BLaER1 (cell line): ENCODE measurements around the gene ENGASE.

Experiments used
- H3K27ac ChIP-seq: shearing (Covaris generic); formaldehyde crosslinking; 2 replicates; pipeline ENCODE4 v1.8.1; 2022
- H3K27me3 ChIP-seq: shearing (Covaris generic); formaldehyde crosslinking; 2 replicates; pipeline ENCODE4 v1.8.1; 2022
- H3K36me3 ChIP-seq: shearing (Covaris generic); formaldehyde crosslinking; 2 replicates; pipeline ENCODE4 v1.8.1; 2022
- H3K4me1 ChIP-seq: shearing (Covaris generic); formaldehyde crosslinking; 2 replicates; pipeline ENCODE4 v1.8.1; 2022
- H3K4me2 ChIP-seq: shearing (Covaris generic); formaldehyde crosslinking; 2 replicates; pipeline ENCODE4 v1.8.1; 2022
- H3K4me3 ChIP-seq: shearing (Covaris generic); formaldehyde crosslinking; 2 replicates; pipeline ENCODE4 v1.8.1; 2022
- H3K9ac ChIP-seq: shearing (Covaris generic); formaldehyde crosslinking; 2 replicates; pipeline ENCODE4 v1.8.1; 2022
- H3K9me3 ChIP-seq: shearing (Covaris generic); formaldehyde crosslinking; 2 replicates; pipeline ENCODE4 v1.8.1; 2022
- H4K20me1 ChIP-seq: shearing (Covaris generic); formaldehyde crosslinking; 2 replicates; pipeline ENCODE4 v1.8.1; 2022
- Cebpa-rat ChIP-seq: shearing (Covaris generic); IDR thresholded peaks from 2 replicates; pipeline ENCODE4 v1.8.1; 2022

The ENGASE gene

DNA sequence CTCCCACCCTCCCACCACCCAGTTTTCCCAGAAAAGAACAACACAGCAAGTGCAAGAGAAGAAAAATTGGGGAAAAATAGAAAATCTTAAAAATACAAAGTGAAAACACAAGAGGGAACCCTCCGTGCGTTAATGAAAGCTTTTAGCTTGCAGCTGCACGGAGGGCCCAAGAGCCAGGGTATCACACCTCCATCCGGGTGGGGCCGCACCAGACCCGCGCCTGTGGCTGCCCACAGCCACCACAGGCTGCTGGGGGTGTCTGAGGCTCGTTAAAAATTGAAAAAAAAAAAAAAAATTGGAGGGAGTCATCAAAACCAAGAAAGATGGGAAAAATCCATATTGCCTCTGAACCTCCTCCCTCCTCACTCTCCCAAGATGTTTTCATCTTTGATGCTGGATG is 18.6 kb downstream of the ENGASE start:
- peaks cover 7% of the 10 kb centered on the region; the same call in 1 of the 2 replicates for H3K36me3 ChIP-seq
- 0 out of 2 replicates have a peak overlapping the region, but pooled peaks have one; percentile 24 for H3K9ac ChIP-seq
- peaks cover 62% of the 10 kb centered on the region for H3K4me1 ChIP-seq
- H3K27me3 ChIP-seq = peaks cover 56% of the 10 kb centered on the region
- TF ChIP-seq Cebpa-rat = no peak
- peak overlapping the region; percentile 75 for H3K4me2 ChIP-seq
- H3K27ac ChIP-seq = no peak overlapping the region
- no peaks in the 10 kb centered on the region for H3K9me3 ChIP-seq
- H4K20me1 ChIP-seq = peaks cover 32% of the 10 kb centered on the region
- no peak overlapping the region for H3K4me3 ChIP-seq

DNA sequence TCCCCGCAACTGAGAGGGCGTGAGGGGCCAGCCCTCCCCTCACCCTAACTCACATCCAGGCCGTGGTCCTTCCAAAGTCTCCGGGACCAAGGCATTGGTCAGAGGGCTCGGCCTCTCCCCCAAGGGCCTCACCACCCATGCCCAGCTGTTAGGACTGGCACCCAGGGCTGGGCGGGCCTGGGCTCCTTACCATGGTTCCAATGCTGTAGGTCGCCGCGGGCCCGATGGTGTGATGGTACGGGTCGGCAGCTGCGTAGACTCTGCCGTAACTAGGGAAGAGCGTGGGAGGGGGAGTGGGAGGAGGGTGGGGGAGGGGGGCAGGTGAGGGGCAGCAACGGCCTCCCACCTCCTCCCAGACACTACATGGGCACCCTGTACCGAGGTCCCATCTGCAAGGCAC is 19.6 kb downstream of the ENGASE start:
- H3K27ac ChIP-seq = no peak overlapping the region
- H4K20me1 ChIP-seq = peaks cover 22% of the 10 kb centered on the region
- H3K27me3 ChIP-seq = peaks cover 65% of the 10 kb centered on the region
- H3K4me2 ChIP-seq = peak overlapping the region; percentile 75
- no peaks in the 10 kb centered on the region for H3K9me3 ChIP-seq
- no peak for TF ChIP-seq Cebpa-rat
- no peaks in the 10 kb centered on the region for H3K36me3 ChIP-seq
- H3K4me3 ChIP-seq = no peak overlapping the region
- no peak overlapping the region for H3K9ac ChIP-seq
- peaks cover 62% of the 10 kb centered on the region for H3K4me1 ChIP-seq

DNA sequence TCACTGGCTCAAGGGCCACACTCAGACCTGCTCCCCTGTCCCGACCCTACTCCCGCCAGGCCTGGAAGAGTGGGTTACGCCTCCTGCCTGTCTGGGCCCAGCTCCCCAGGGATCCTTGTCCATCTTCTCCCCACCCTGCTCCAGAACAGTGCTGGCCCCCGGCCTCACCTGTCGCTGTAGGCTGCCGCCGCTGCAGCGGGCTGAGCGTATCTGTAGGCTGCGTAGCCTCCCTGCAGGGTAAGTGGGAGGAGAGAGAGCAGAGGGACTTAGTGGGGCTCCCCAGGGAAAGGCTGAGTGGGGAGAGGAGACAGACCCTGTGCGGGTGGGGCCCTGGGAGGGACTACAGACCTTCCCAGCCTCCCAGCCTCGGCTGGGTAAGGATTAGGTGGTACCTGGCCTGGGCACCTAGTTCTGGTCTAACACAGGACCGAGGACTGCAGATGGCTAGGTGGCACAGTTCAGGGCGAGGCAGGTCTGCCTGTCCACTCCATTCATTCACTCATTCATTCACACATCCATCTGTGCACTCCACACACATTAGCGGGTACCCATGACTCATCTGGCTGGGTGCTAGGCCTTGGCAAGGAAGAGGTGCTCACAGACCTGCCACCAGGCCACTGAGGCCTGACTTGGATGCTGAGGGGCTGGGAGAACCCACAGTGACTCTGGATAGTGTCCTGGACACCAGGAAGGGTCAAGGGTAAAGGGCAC is 20.9 kb downstream of the ENGASE start:
- Histone ChIP-seq H3K27ac (no peak overlapping the region), H3K36me3 (no peaks in the 10 kb centered on the region), H4K20me1 (peaks cover 10% of the 10 kb centered on the region), H3K9ac (no peak overlapping the region), H3K4me2 (peak overlapping the region; percentile 52), H3K4me3 (no peak overlapping the region), H3K9me3 (no peaks in the 10 kb centered on the region), H3K27me3 (peaks cover 76% of the 10 kb centered on the region), H3K4me1 (peaks cover 56% of the 10 kb centered on the region)
- no peak for TF ChIP-seq Cebpa-rat

DNA sequence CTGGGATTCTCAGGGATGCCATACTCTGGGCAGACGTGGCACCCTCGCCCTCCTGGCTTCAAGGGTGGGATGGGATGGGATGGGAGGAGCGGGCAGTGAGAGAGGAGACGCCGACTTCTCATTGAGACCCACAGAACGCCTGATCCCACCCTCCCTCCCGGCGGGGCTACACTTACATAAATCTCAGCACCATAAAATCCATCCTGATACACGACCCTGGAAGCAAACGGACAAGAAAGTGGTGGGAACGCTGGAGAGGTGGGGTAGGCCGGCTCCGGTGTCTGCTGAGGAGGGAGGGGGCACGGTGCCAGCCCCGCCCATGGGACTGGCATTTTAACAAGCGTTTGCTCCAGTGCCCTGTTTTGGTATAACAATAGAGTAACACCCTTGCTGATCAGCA is 21.9 kb downstream of the ENGASE start:
- peaks cover 2% of the 10 kb centered on the region; the same call in 1 of the 2 replicates for H4K20me1 ChIP-seq
- no peak overlapping the region for H3K27ac ChIP-seq
- H3K4me3 ChIP-seq = no peak overlapping the region
- H3K27me3 ChIP-seq = peaks cover 76% of the 10 kb centered on the region
- no peaks in the 10 kb centered on the region for H3K9me3 ChIP-seq
- H3K4me1 ChIP-seq = peaks cover 55% of the 10 kb centered on the region
- no peak for TF ChIP-seq Cebpa-rat
- no peak overlapping the region for H3K9ac ChIP-seq
- H3K36me3 ChIP-seq = no peaks in the 10 kb centered on the region
- H3K4me2 ChIP-seq = no peak overlapping the region

DNA sequence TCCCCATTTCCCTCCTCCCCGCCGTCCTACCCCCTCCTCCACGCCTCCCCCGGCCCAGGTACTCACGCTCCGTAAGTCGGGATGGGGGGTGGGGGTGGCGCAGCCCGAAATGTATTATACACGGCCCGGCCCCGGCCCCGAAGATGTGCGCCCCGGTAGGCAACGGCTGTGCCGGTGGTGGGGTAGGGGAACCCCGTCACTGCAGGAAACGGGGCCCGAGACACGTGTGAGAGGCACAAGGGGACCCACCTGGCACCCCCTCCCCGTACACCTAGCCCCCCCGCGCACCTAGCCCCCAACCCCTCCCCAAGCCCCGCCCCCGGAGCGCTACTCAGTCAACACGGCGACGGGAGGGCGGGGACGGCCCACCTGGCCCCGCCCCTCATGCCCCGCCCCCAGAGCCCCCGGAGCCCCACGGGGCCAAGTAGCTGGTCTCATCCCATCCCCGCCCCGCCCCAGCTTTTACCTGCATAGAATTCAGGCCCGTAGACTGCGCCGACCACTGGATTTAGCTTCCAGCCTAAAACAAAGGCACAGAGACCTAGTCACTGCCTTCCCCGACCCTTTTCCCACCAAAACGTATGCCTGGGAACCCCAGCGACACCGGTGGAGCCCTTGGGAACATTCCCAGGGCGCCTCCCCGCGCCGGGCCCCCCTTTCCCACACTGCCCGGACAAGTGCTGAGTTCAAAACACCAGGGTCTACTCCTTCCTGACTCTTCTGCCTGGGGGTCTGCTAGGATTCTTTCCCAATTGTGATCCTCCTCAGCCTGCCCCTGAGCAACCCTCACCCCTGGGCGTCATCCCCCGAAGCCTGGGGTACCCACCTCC is 22.8 kb downstream of the ENGASE start:
- no peak overlapping the region for H3K4me3 ChIP-seq
- peaks cover 73% of the 10 kb centered on the region for H3K27me3 ChIP-seq
- peaks cover 54% of the 10 kb centered on the region for H3K4me1 ChIP-seq
- H3K36me3 ChIP-seq = no peaks in the 10 kb centered on the region
- no peaks in the 10 kb centered on the region; the same call in 1 of the 2 replicates for H4K20me1 ChIP-seq
- TF ChIP-seq Cebpa-rat = no peak
- H3K9me3 ChIP-seq = no peaks in the 10 kb centered on the region
- no peak overlapping the region for H3K4me2 ChIP-seq
- H3K27ac ChIP-seq = no peak overlapping the region
- H3K9ac ChIP-seq = no peak overlapping the region

DNA sequence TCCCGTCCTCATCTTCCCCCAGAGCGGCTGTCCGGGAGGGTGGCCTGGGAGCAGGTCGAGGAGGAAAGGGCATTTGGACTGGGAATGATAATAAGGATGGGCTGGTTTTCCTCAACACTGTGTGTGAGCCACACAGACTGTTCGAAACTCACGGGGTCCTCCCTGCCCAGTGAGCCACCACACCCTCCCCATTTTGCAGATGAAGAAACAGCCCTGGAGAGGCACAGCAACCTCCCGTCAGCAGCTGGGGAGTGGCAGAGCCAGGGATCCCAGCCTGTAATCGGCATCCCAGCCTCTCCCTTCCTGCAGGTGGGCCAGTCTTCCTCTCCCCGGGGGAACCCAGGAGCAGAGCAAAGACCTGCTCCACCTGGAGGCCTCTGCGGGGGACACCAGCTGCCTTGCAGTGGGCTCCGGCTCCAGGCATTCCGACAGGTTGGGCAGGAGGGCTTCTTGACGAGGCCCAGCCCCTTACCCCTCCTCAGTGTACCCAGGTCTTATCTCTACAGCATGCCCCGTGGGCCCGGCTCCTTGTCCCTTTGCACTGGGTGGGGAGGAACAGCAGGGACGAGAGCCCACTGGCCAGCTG is 23.8 kb downstream of the ENGASE start:
- Histone ChIP-seq H4K20me1 (no peaks in the 10 kb centered on the region; the same call in 1 of the 2 replicates), H3K9ac (no peak overlapping the region), H3K4me1 (peaks cover 54% of the 10 kb centered on the region), H3K27me3 (peaks cover 63% of the 10 kb centered on the region), H3K27ac (no peak overlapping the region), H3K4me3 (no peak overlapping the region), H3K4me2 (no peak overlapping the region), H3K9me3 (no peaks in the 10 kb centered on the region), H3K36me3 (no peaks in the 10 kb centered on the region)
- no peak for TF ChIP-seq Cebpa-rat

DNA sequence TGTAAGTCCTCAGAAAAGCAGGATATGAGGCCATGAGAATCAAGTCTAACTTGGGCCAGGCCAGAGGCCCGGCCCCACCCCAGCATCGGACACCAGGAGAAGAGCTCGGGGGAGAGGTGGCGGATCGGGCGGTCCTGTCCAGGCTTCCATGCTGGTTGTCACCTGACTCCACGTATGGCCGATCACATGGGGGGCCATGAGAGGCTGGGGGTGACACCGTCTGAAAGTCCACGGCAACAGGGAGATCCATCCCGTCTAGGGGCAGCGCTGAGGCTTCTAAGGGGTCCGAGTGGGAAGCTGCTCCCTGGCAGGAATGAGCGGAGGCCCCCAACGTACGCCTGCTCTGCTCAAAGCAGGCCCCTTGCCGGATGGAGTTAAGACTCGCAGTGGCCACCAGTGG is 25.8 kb downstream of the ENGASE start:
- H3K4me1 ChIP-seq = peaks cover 56% of the 10 kb centered on the region
- no peak overlapping the region for H3K4me3 ChIP-seq
- H3K4me2 ChIP-seq = peak overlapping the region; percentile 13; the same call in 1 of the 2 replicates
- no peaks in the 10 kb centered on the region for H3K36me3 ChIP-seq
- H3K27ac ChIP-seq = no peak overlapping the region
- H4K20me1 ChIP-seq = no peaks in the 10 kb centered on the region; the same call in 1 of the 2 replicates
- H3K27me3 ChIP-seq = peaks cover 46% of the 10 kb centered on the region
- H3K9ac ChIP-seq = no peak overlapping the region
- TF ChIP-seq Cebpa-rat = no peak
- no peaks in the 10 kb centered on the region for H3K9me3 ChIP-seq

DNA sequence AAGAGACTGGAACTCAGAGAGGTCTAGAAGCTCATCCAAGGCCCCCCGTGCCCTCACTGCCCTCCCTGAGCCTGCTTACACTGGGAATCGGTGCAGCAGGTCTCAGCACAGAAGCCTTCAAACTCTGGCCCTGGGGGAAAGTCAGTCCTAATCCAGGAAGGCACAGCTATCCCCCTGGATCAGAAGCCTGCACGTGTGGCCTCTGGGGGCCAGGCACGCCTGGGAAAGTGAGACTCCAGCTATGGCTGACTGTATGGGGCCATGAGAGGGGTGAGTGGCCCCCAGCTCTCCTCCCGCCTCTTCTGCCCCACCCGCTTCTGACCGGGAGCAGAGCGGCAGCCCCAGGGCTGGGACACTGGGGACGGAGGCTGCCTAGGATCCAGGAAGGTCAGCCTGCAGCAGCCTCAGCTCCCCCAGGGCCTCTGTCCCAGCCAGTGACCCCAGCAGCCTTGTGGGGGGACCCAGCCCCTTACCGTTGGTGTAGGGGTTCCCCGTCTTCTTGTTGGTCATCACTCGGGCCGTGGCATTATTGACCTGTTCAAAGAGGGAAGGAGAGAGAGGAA is 26.6 kb downstream of the ENGASE start:
- no peak overlapping the region for H3K27ac ChIP-seq
- H3K4me1 ChIP-seq = peaks cover 56% of the 10 kb centered on the region
- TF ChIP-seq Cebpa-rat = no peak
- H3K36me3 ChIP-seq = no peaks in the 10 kb centered on the region
- no peaks in the 10 kb centered on the region; the same call in 1 of the 2 replicates for H4K20me1 ChIP-seq
- H3K4me3 ChIP-seq = no peak overlapping the region
- no peak overlapping the region; the same call in 1 of the 2 replicates for H3K9ac ChIP-seq
- peak overlapping the region; percentile 13; the same call in 1 of the 2 replicates for H3K4me2 ChIP-seq
- peaks cover 38% of the 10 kb centered on the region for H3K27me3 ChIP-seq
- H3K9me3 ChIP-seq = no peaks in the 10 kb centered on the region

DNA sequence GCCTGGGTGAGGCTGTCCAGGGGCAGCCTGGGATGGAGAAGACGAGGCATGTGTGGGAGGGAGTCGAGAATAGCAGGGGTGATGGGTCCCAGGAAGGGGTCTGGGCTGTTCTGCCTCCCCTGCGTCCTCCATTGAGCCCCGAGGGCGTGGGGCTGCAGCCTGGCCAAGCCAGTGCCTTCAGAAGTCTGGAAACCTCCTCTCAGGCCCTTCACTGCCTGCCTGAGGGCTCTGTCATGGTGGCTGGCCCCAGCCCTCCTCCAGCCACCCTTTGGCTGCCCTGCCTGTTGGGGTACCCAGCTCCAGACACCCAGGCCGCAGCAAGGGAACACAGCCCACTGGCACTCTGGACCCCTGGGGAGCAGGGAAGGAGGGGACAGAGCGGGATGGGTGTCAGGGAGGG is 27.6 kb downstream of the ENGASE start:
- no peak overlapping the region for H3K9ac ChIP-seq
- peak overlapping the region; percentile 81 for H3K4me2 ChIP-seq
- no peaks in the 10 kb centered on the region for H3K9me3 ChIP-seq
- no peaks in the 10 kb centered on the region for H3K36me3 ChIP-seq
- no peak overlapping the region for H3K4me3 ChIP-seq
- H3K4me1 ChIP-seq = peaks cover 61% of the 10 kb centered on the region
- TF ChIP-seq Cebpa-rat = no peak
- H4K20me1 ChIP-seq = no peaks in the 10 kb centered on the region; the same call in 1 of the 2 replicates
- peak overlapping the region; percentile 66 for H3K27ac ChIP-seq
- H3K27me3 ChIP-seq = peaks cover 29% of the 10 kb centered on the region
